IPS-18a (cell line): ENCODE results near the gene CFAP100.

ENCODE experiments used
- H3K27ac ChIP-seq: one replicate; pipeline ENCODE4 v1.5.1; 2013; ENCODE audit warnings: low read length
- H3K27me3 ChIP-seq: one replicate; pipeline ENCODE4 v1.6.1; 2013; ENCODE audit warnings: mild to moderate bottlenecking, low read length; ENCODE audit not compliant: control insufficient read depth, insufficient read depth
- H3K36me3 ChIP-seq: one replicate; pipeline ENCODE4 v1.6.1; 2013; ENCODE audit warnings: low read depth, low read length; ENCODE audit not compliant: control insufficient read depth
- H3K4me1 ChIP-seq: one replicate; pipeline ENCODE4 v1.6.1; 2013; ENCODE audit warnings: low read depth, low read length; ENCODE audit not compliant: control insufficient read depth
- H3K4me3 ChIP-seq: one replicate; pipeline ENCODE4 v1.5.1; 2013; ENCODE audit warnings: low read length
- H3K9ac ChIP-seq: one replicate; pipeline ENCODE4 v1.6.1; 2013; ENCODE audit warnings: mild to moderate bottlenecking, low read length, moderate library complexity
- H3K9me3 ChIP-seq: one replicate; pipeline ENCODE4 v1.6.1; 2013; ENCODE audit warnings: low read depth, low read length; ENCODE audit not compliant: control insufficient read depth

The CFAP100 gene

DNA sequence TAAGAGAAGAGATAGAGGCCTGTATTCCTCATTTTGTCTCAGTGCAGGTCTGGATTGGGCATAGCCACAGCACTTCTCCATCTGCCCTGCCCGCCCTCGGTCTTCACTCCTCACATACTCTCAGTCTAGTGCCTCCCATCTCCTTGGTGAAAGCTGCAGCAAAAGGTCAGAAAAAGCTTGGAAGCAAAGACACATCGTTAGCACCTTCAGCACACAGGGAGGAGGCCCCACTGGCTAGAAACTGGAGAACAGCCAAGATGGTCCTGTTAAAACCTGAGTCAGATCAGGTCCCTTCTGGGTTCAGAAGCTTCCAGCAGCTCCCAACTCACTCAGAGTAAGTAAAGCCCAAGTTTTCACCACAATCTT, 35.9 kb upstream of the CFAP100 start:
- H3K9me3 ChIP-seq: no peaks in the 10 kb centered on the region
- no peak overlapping the region for H3K27ac ChIP-seq
- H3K27me3 ChIP-seq: peaks cover 22% of the 10 kb centered on the region
- peaks cover 27% of the 10 kb centered on the region for H3K4me1 ChIP-seq
- no peak overlapping the region for H3K4me3 ChIP-seq
- H3K36me3 ChIP-seq: no peaks in the 10 kb centered on the region
- H3K9ac ChIP-seq: no peak overlapping the region

DNA sequence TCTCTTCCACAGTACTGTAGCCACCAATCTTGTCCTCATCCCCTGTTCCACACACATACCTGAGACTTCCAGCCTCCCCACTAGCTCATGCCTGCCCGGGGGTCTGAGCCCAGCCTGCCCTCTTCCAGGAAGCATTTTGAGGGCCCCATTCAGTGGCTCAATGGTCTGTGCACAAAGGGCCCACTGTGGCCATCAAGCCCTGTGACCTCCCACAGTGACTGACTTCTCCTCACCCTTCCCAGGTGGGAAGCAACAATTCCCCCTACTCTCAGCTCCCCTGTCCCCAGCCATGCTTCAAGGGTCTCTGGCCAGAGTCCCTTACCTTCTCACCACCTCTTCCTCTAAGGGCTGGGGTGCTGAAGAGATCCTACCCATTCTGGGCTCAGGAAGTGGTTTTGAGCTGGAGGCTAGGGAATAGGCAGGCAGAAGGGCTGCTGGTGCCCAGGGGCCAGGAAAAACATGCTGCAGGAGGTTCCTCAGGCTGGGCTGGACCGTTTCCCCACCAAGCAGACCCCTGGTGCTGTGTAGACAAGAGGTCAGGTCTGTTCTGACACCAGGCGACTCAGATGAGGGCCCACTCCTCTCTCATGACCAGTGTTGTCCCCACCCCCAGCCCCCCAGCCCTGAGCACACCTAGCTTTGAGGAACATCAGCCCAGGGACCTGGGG, 34.5 kb upstream of the CFAP100 start:
- Histone ChIP-seq H3K36me3 (no peaks in the 10 kb centered on the region), H3K9ac (no peak overlapping the region), H3K4me3 (no peak overlapping the region), H3K9me3 (no peaks in the 10 kb centered on the region), H3K4me1 (peaks cover 25% of the 10 kb centered on the region), H3K27me3 (peaks cover 22% of the 10 kb centered on the region), H3K27ac (no peak overlapping the region)

DNA sequence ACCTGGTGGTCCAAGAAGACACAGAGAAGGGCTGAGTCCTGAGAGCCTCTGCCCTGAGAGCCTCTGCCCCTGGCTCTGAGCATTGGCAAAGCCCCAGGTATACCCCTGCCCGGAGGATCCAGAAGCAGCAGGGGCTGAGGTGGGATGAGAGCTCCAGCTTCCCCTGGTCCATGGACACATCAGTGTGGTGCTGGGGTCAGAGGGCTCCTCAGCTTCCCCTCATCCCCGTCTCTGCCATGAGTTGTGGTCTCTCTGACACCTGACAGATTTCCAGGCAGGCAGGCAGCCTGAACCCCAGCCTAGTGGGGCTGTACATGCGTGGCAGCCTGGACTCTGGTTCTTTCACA, 34.0 kb upstream of the CFAP100 start:
- H3K27me3 ChIP-seq: peaks cover 22% of the 10 kb centered on the region
- H3K27ac ChIP-seq: no peak overlapping the region
- no peak overlapping the region for H3K4me3 ChIP-seq
- H3K4me1 ChIP-seq: peaks cover 20% of the 10 kb centered on the region
- no peaks in the 10 kb centered on the region for H3K36me3 ChIP-seq
- no peak overlapping the region for H3K9ac ChIP-seq
- H3K9me3 ChIP-seq: no peaks in the 10 kb centered on the region

DNA sequence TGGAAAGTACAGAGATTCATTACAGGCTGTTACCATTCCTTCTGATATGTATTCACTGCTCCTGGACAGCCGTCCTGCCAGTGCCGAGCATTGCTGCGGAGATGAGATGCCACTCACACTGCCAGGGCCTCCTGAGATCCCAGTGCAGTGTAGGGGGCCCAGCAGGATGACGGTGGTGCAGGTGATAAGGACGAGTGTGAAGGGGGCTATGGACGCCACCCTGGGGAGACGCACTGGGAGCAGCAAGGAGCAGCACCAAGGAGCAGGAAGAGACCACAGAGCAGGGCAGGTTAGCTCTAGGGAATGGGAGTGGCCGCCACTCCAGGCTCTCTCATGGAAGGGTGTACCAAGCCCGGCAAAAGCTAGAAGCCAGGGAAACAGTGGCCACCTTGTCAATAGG, 33.5 kb upstream of the CFAP100 start:
- Histone ChIP-seq H3K27me3 (peaks cover 22% of the 10 kb centered on the region), H3K9me3 (no peaks in the 10 kb centered on the region), H3K4me1 (peaks cover 20% of the 10 kb centered on the region), H3K36me3 (no peaks in the 10 kb centered on the region), H3K27ac (no peak overlapping the region), H3K9ac (no peak overlapping the region), H3K4me3 (no peak overlapping the region)

DNA sequence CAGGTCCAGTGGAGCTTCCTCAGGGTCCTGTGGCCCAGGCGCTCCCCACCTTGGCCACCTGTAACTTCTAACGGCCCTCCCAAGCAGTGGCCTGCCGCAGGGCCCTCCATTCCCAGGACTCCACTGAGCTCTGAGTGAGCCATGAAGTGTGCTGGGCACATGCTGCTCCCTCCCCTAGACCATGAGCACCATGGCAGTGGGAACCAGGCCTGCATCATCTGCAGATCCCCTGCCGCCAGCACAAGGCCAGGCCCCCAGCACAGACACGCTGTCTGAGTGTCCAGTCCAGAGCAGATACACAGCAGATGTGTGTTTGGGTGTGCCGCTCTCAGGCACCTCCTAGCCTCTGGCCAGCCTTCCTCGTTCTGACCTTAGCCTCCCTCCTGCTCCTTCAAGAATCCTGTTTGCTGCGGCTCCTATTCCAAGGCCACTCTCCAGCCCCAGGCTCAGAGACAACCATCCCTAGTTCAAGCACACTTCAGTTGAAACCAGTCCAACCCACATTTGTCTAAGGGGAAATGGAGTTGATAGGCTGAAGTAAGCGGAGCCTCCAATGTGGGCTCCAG, 30.5 kb upstream of the CFAP100 start:
- peaks cover 11% of the 10 kb centered on the region for H3K4me1 ChIP-seq
- peaks cover 9% of the 10 kb centered on the region for H3K27me3 ChIP-seq
- no peak overlapping the region for H3K4me3 ChIP-seq
- no peaks in the 10 kb centered on the region for H3K36me3 ChIP-seq
- H3K27ac ChIP-seq: no peak overlapping the region
- H3K9me3 ChIP-seq: no peaks in the 10 kb centered on the region
- H3K9ac ChIP-seq: no peak overlapping the region

DNA sequence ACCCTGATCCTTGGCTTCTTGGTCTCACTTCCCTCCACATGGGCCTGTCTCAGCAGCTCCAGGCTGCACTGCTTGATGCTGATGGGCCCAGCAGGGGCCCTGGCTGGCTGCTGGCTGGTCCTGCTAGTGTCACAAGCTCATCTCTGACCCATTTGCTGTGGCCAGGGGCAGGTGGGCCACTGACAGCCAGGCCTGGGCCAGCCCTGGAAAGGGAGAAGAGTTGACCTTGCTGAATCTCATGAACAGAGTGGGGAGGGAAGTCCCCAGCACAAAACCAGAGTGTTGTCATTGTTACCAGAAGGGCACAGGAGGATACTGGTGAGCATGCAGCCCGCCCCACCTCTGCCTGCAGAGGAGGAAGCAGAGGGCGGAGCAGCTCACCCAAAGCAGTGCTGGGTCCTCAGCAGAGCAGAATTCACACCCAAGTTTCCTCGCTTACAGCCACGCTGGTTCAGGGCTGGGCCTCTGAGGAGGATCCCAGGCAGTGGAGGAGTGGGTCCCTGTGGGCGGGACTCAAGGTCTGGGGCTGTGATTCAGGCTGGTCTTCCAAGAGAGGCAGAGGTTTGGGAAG, 29.9 kb upstream of the CFAP100 start:
- H3K27me3 ChIP-seq: peaks cover 3% of the 10 kb centered on the region
- peaks cover 11% of the 10 kb centered on the region for H3K4me1 ChIP-seq
- H3K4me3 ChIP-seq: no peak overlapping the region
- no peaks in the 10 kb centered on the region for H3K36me3 ChIP-seq
- no peaks in the 10 kb centered on the region for H3K9me3 ChIP-seq
- H3K27ac ChIP-seq: no peak overlapping the region
- no peak overlapping the region for H3K9ac ChIP-seq

DNA sequence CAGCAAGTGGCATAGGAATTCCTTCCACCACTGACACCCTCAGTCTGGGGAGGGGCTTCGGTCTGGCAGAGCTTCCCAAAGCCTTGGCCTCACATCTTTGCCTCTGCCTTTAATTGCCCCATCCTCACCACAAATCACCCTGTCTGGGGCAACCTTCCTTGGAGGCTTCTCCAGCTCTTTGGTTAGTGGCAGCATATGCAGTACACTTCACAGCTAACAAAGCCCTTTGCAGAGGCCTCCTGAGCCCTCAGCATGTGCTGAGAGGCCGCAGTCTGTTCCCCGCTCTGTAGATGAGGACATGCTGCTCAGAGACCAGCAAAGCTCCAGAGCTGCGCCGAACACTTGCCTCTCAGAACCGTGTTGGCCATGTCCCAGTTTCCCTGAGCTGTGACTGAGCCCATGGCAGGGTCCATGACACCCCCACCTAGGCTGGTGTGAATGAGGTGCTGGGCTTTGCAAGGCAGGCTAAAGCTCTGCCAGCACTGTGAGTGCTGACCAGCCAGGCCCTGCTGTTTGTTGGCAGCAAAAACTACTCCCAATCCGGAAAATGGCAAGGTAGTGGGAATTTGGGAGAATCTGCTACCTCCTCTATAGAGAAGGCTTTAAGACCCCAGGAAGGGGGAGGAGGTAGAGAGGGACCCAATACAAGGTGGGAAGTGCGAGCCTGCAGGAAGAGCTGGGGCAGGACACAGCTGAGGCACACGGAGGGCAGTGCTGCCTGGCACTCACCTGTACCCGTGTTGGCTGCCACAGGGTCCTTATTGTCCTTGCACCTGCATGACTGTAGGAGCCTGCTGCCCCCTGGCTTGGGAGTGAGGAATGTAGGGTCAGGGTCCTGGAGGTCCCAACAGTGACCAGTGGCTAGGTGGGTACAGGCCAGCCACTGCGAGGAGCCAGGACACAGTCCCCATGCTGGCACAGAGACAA, 29.1 kb upstream of the CFAP100 start:
- no peaks in the 10 kb centered on the region for H3K36me3 ChIP-seq
- H3K27me3 ChIP-seq: no peaks in the 10 kb centered on the region
- H3K4me3 ChIP-seq: no peak overlapping the region
- peaks cover 11% of the 10 kb centered on the region for H3K4me1 ChIP-seq
- no peaks in the 10 kb centered on the region for H3K9me3 ChIP-seq
- no peak overlapping the region for H3K27ac ChIP-seq
- H3K9ac ChIP-seq: no peak overlapping the region

DNA sequence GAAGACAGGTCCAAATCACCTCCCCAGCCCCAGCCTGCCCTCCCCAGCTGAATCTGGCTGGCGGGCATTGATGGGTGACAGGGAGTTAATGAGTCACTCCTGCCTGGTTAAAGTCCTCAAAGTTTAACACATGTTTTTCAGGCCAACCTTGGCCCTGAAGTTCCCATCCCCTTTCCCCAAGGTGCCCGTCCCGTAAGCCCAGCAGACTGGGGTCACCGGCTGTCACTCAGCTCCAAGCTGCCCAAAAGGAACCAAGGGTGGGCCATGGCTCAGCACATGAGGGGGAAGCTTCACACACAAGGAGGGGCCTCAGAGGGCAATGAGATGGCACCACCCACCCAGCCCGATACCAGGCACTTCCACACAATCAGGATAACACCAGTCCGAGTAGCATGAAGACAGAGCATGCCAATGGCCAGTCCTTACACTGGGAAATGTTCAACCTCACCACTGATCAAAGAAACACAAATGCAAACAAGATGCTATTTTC, 27.3 kb upstream of the CFAP100 start:
- Histone ChIP-seq H3K9me3 (no peaks in the 10 kb centered on the region), H3K27ac (no peak overlapping the region), H3K36me3 (no peaks in the 10 kb centered on the region), H3K4me1 (peaks cover 8% of the 10 kb centered on the region), H3K4me3 (no peak overlapping the region), H3K27me3 (no peaks in the 10 kb centered on the region), H3K9ac (no peak overlapping the region)

DNA sequence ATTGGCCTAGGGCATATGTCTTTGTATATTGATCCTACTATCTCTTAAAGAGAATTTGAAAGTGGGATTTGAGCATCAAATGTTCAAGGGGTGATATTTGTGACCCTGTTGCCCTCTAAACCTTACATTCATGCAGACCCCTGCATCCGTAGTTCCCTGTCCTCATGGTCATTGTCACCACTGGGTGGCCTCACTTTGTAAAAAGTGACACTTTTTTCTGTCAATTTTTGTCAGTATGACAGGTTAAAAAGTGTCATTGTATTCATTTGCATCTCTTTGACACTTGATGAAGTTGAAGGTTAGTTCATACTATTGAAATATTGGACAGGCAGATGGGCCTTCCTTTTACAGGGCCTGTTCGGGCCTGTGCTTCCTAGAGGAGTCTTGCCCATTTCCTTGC, 25.2 kb upstream of the CFAP100 start:
- Histone ChIP-seq H3K36me3 (no peaks in the 10 kb centered on the region), H3K4me3 (no peak overlapping the region), H3K27ac (no peak overlapping the region), H3K4me1 (no peaks in the 10 kb centered on the region), H3K9me3 (no peaks in the 10 kb centered on the region), H3K9ac (no peak overlapping the region), H3K27me3 (no peaks in the 10 kb centered on the region)

DNA sequence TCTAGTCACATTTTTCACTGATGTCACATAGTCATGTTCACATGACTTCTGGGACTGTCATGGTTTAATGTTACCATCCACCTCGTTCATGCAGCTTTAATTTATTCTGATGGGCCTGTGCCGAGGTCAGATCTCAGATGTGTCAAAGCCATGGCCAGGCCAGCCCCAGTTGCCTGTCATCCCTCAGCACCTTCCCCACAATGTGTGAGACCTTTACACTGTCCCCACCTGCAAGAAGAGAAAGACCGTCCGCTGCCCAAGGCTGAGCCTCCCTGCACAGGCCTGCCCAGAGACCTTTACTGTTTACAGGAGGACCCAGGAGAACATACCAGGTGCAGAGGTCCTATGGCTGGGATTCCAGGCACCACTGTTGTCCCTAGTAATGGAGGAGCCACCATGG, 24.7 kb upstream of the CFAP100 start:
- no peaks in the 10 kb centered on the region for H3K27me3 ChIP-seq

DNA sequence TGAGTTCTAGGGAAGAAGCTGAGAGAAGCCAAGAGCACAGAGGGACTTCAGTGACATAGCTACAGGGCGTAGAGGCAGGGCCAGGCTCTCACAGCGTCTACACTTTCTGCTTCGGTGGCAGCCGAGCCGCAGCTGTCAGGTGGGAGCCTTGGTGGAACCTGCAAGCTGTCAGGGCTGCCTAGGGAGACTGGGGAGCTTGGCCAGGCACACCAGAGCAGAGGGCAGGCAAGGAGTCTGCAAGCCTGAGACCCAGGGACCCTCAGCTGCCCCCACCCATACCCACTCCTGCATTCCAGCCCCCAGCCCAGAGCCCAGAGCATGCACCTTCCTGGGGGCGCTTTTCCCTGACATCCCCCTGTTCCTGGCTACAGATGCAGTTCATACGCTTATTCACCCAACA, 24.1 kb upstream of the CFAP100 start:
- Histone ChIP-seq H3K27me3 (no peaks in the 10 kb centered on the region), H3K9me3 (no peaks in the 10 kb centered on the region), H3K4me1 (no peaks in the 10 kb centered on the region), H3K9ac (no peak overlapping the region), H3K36me3 (no peaks in the 10 kb centered on the region), H3K4me3 (no peak overlapping the region), H3K27ac (no peak overlapping the region)

More for the DNA sequence above, 24.7 kb upstream of the CFAP100 start:
- Histone ChIP-seq H3K9ac (no peak overlapping the region), H3K27ac (no peak overlapping the region), H3K36me3 (no peaks in the 10 kb centered on the region), H3K4me3 (no peak overlapping the region), H3K9me3 (no peaks in the 10 kb centered on the region), H3K4me1 (no peaks in the 10 kb centered on the region)
